GM18499 (cell line): Measurements from ENCODE around the gene KRTAP29-1.
"Not testable (repeated sequence)": the region's sequence is repeated elsewhere in the genome, so short reads cannot be mapped to it uniquely, and the experiment has no call there.

ENCODE experiments used
- ATAC-seq: cut with Tn5 transposase; IDR thresholded peaks from one replicate; pipeline ENCODE4 v1.9.1; 2021; ENCODE audit warnings: moderate number of reproducible peaks; ENCODE audit not compliant: insufficient read depth, unreplicated experiment

The KRTAP29-1 gene

DNA sequence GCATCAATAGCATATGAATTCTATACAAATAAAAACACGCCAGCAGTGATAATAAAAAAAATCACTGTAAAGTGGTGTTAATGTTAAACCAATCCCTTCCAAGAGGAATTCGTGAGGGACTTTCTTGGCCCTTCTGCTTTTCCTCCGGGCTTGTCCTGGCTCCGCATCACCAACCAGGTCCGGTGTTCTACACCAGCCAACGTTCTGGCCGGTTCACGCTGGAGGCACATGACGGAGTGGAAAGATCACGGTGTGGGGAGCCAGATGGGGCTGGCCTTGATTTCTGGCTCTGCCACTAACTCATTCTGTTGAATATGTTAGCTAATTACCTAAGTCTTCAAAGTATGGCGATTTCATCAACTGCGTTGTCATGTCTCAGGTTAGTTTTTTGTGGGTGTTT, 1.4 kb upstream of the KRTAP29-1 start:
- no peak for ATAC-seq

DNA sequence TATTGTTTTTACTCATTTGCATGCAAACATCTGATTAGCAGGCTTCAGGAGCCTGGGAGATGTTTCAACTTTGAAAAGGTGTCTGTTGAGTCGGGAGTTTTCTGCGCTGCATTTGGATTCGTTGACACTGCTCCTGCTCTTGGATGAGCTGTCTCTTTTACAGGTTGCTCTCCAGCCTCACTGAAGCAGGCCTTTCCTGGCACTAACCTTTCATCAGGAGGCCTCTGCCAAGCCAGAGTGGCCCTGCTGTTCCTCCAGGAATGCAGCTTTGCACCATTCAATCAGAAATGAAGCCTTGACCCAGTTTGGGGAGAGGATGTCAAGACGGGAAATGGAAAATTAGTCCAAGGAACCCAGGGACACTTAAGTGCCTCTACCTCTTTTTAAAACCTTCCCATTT, 330 bp upstream of the KRTAP29-1 start:
- no peak for ATAC-seq

DNA sequence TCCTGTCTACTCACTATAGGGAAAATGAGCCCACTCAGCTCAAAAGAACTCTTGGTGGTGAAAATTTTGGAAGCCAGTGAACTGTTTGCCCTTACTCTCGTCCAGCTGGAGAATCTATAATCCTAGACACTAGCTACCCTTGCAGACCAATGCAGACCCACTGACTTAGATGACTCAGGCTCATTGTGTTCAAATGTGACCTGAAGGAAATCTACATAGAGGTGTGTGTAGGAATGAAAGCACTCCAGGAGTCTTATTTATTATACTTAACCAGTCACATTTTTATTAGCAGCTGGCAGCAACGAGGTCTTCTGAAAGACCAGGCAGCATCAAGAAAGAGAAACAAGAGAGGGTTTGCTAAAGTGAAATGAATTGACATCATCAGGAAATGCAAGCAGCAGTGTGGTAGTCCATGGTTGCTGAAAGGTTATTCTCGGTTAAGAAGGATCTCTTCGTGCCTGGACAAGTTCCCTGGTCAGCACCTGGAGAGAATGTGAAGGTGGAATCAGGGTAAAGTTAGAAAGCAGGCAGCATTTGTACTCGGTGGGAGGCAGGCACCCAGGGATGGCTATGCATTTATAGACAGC, 1.4 kb downstream of the KRTAP29-1 start:
- no peak for ATAC-seq

DNA sequence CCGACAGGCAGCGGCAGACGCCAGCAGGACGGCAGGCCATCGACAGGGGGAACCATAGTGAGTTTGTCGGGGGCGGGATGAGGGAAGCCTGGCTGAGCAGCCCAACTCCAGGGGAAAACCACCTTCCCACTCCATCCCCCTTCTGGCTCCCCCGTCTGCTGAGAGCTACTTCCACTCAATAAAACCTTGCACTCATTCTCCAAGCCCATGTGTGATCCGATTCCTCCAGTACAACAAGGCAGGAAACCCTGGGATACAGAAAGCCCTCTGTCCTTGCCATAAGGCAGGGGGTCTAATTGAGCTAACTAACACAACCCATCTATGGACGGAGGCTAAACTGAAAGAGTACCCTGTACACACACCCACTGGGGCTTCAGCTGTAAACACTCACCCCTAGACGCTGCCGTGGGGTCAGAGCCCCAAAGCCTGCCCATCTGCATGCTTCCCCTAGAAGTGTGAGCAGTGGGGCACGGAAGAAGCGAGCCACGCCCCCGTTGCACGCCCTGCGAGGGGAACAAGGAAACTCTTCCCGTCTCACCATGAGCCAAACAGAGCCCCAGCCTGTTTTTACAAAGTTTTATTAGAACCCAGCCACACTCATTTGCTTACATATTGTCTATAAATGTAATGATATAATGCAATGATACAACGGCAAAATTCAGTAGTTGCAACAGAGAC, 4.1 kb downstream of the KRTAP29-1 start:
- ATAC-seq, result no peak

DNA sequence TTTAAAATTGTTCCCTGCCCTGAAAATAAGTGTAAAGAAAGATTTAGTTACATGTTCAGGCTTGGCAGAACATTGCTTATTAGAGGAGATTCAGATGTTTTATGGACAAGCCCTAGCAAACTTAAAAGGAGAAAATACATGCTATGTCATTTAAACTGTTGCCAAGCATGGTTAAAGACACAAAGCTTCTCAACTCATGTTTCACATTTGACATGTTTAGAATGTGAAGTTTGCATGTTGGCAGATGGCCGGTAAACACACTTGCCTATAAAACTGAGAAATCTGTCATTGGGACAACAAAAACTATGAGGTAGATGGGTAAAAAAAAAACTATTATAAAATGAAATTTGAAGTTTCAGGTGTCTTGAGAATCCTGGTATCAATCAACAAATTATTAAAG, 5.8 kb downstream of the KRTAP29-1 start:
- no peak for ATAC-seq

DNA sequence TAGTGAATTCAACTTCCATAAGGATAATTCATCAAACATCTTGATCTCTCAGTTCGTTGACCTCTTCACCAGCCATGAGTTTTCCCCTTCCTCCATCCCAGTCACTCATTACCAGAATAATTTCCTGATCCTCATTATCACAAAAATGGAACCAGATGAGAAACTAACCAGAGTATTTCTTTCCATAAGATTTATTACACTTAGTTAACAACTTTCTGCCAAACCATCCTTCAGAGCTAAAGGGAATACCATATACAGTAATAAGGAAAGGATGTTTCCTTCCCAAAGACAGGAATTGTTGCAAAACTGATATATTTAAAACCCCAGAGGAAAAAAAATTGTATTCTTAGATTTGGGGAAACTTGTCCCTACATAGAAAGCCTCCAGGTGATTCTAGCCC, 8.6 kb downstream of the KRTAP29-1 start:
- no peak for ATAC-seq

DNA sequence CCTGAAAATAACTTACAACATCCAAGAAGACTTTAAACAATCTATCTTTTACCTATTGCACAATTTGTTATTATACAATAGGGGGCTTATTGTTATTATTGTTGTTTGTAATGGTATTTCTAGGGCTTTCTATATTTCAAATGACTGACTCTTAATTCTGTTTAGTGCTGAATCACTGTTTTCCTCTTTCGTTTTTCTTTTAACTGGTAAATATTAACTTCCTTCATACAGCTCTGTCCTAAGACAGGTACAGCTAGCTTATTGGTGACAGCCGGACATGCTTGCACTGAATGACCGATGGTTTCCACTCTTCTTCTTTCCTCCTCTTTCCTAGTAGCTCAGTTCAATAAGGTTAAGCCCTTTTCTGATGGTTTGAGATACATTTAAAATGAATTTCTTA, 15.6 kb downstream of the KRTAP29-1 start:
- no peak for ATAC-seq

DNA sequence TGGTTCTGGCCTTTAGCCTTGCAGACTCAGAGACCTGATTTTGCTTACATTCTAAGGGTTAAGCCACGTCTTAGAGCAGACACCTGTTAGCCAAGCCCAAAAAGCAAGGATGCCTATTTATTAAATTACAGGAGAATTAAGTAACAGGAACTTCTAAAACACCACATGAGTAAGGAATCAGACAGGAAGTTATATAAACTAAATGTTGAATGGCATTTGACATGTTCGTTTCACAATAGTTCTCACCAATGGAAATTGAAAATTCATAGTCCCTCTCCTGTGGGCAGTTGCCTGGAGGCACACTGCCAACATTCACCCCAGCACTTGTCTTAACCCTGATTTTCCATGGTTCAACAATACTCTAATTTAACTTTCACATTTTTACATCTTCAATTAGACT, 18.1 kb downstream of the KRTAP29-1 start:
- no peak for ATAC-seq

DNA sequence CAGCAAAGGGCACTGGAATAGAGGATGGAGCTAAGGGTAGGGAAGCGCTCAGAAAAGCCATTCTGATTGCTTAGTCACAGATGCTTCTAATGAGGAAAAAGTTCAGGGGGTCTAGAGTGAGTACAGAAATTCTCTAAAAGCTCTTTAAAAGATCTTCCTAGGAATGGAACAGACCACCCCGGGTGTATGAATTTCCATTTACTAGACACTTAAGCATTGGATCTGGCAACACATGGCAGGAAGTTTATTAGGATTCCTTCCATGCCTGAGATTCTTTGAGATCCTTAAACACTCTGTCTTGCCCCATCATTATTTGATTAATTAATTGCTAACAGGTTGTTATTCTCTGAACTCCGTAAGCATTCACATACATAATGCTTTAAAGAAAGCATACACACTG, 18.6 kb downstream of the KRTAP29-1 start:
- no peak for ATAC-seq

DNA sequence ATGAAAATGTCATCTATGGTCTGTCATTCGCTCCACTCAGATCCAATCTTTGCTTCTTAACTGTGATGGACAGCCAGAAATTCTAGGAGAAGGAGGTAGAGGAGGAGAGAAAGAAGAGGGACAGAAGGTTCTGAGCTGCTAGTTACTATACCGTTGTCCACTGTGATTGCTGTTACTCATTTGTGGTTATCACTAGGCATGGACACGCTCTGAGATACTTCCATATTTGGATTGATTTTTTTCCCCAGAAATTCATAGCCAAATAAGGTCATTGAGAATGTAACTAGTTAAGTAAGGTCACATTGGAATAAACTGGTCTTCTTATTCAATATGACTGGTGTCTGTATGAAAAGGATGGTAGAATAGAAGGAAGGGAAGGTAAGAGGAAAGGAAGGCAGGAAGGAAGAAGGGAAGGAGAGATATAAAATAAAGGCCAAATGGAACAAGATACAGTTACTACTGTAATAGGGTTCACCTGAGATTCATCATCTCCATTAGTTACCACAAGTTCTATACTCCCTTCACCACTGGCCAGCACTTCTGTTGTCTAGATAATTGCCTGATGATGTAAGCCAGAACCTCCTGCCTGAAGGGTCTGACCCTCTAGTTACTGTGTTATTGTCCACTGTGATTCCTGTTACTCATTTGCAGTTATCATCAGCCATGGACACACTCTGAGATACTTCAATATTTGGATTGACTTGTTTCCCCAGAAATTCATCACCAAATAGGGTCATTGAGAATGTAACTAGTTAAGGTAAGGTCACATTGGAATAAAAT, 24.3 kb downstream of the KRTAP29-1 start:
- no peak for ATAC-seq

DNA sequence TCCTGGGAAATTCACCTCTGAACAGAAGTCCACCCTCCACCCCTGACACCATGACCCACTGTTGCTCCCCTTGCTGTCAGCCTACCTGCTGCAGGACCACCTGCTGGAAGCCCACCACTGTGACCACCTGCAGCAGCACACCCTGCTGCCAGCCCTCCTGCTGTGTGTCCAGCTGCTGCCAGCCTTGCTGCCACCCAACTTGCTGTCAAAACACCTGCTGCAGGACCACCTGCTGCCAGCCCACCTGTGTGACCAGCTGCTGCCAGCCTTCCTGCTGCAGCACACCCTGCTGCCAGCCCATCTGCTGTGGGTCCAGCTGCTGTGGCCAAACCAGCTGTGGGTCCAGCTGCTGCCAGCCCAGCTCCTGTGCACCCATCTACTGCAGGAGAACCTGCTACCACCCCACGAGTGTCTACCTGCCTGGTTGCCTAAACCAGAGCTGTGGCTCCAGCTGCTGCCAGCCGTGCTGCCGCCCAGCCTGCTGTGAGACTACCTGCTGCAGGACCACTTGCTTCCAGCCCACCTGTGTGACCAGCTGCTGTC, 26.9 kb downstream of the KRTAP29-1 start, which contains the start of gene KRTAP9-7:
Gene KRTAP9-7 (plus strand): TSS at position 51 of the 543 bp plus-strand sequence. CDS start 0 bp downstream, at position 51.
- not testable (repeated sequence) for ATAC-seq

DNA sequence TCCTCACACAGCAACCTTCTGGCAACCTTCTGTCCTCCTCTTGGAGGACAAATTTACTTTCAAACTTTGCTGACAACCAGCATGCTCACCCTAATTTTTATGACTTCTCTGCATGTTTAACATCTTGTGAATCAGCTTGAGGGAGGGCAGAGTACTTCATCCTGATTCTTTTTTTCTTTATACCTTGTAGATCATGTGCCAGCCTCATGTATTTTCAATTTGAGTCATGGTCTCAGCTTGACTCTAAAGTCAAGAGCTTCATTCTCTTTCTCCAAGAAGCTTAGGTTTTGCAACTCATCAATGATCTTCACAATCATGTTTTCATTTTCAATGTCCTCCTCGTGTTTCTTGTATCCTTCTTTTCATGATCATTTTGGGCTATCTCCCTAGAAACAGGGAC, 30.8 kb downstream of the KRTAP29-1 start:
- no peak for ATAC-seq

DNA sequence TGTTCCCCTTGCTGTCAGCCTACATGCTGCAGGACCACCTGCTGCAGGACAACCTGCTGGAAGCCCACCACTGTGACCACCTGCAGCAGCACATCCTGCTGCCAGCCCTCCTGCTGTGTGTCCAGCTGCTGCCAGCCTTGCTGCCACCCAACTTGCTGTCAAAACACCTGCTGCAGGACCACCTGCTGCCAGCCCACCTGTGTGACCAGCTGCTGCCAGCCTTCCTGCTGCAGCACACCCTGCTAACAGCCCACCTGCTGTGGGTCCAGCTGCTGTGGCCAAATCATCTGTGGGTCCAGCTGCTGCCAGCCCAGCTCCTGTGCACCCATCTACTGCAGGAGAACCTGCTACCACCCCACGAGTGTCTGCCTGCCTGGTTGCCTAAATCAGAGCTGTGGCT, 31.3 kb downstream of the KRTAP29-1 start:
- not testable (repeated sequence) for ATAC-seq

DNA sequence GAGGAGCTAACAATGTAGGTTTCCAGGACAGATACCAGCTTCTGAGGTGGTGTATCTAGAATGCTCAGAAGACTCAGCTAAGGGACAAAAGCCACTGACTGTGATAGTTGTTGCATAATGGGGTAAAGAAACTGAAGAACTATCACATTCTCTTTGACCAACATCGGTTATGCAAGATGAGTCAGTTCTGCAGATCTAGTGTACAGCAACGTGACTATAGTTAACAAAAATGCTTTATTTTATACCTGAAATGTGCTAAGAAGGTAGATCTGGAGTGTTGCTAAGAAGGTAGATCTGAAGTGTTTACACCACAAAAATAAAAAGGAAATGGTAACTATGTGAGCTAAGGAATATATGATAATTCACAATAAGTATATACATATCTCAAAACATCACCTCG, 34.9 kb downstream of the KRTAP29-1 start:
- ATAC-seq, result no peak

DNA sequence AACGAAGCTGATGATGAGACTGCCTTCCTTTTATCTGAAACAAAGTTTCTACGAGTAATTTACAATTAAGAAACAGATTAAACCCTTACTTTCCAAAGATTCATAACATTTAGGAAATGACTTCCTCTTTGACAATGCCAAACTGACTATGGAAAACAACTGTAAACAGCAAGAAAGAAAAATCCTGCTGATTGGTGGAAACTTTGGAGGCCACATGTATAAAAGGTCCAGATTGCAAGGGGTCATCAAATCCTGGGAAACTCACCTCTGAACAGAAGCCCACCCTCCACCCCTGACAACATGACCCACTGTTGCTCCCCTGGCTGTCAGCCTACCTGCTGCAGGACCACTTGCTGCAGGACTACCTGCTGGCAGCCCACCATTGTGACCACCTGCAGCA, 37.6 kb downstream of the KRTAP29-1 start, which contains the start of gene KRTAP9-6:
Gene KRTAP9-6 (plus strand): TSS at position 301 of the 400 bp plus-strand sequence. CDS start 0 bp downstream, at position 301.
- no peak for ATAC-seq

DNA sequence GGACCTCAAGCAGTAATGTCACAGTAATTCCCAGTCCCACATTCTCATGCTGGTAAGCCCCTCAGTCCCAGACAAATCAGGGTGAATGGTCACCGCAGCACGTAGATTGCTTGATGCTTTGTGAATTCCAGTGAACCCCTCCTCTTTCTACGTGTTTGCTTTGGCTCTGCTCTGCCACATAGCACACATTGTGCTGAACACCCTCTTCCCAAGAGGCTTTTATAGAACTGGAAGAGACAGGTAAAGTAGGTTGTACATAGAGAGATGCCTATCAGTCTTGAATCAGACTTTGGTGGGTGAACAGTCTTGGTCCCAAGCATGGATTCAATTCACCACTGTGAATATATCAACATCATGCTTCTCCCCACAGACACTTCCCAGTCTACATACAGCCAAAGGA, 38.1 kb downstream of the KRTAP29-1 start:
- ATAC-seq, result no peak

DNA sequence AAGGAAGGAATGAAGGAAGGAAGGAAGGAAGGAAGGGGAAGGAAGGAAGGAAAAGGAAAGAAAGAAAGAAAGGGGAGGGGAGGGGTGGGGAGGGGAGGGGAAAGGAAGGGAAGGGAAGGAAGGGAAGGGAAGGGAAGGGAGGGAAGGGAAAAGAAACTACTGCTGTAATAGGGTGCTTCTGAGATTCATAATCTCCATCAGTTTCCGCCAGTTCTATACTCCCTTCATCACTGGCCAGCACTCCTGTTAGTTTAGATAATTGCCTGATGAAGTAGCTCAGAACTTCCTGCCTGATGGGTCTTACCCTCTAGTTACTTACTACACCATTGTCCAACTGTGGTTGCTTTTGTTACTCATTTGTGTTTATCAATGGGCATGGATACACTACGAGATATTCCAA, 39.4 kb downstream of the KRTAP29-1 start:
- no peak for ATAC-seq

DNA sequence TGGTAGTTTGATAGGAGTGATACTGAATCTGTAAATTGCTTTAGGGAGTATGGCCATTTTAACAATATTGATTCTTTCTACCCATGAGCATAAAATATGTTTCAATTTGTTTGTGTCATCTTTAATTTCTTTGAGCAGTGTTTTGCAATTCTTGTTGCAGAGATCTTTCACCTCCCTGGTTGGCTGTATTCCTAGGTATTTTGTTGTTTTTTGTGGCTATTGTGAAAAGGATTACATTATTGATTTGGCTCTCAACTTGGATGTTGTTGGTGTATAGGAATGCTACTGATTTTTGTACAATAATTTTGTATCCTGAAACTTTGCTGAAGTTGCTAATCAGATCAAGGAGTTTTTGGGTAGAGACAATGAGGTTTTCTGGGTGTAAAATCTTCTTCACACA, 44.2 kb downstream of the KRTAP29-1 start:
- no peak for ATAC-seq

DNA sequence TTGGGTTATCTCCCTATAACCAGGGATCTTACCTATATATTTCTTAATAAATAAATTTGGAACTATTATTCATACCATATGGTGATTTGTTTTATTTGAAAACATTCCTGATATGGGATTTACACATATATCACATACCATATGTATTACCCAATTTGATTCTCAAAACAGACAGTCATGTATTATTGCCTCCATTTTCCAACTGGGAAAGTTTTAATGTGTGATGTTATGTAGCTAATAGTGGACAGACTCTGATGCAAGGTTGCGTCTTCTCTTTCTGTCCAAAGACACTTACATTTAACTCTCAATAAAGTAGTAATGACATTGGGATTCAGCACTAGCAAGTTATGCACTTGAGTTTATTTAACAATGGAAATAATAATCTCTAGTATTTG, 46.4 kb downstream of the KRTAP29-1 start:
- ATAC-seq, result no peak

DNA sequence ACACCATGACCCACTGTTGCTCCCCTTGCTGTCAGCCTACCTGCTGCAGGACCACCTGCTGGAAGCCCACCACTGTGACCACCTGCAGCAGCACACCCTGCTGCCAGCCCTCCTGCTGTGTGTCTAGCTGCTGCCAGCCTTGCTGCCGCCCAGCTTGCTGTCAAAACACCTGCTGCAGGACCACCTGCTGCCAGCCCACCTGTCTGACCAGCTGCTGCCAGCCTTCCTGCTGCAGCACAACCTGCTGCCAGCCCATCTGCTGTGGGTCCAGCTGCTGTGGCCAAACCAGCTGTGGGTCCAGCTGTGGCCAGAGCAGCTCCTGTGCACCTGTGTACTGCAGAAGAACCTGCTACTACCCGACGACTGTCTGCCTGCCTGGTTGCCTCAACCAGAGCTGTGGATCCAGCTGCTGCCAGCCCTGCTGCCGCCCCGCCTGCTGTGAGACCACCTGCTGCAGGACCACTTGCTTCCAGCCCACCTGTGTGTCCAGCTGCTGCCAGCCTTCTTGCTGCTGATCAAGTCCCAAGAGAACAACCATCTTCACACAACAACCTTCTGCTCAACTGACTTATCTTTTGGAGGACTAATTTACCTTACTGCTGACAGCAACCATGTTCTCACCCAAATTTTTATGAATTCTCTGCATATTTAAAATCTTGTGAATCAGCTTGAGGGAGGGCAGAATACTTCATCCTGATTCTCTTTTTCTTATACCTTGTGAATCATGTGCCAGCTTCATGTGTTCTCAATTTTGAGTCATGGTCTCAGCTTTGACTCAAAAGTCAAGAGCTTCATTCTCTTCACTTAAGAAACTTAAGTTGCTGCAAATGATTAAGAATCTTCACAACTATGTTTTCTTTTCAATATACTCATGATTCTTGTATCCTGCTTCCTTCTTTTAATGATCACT, 47.0 kb downstream of the KRTAP29-1 start, which contains the start of gene KRTAP9-9:
Gene KRTAP9-9 (plus strand): TSS at position 4 of the 910 bp plus-strand sequence.
- not testable (repeated sequence) for ATAC-seq
